A549 (cell line): ENCODE results near the gene TNS3.

Source experiments
- CHD2 ChIP-seq: fragments of 150-350 bp; IDR thresholded peaks from 2 replicates; pipeline ENCODE4 v1.6.1; 2014; ENCODE audit warnings: low read length; ENCODE audit not compliant: partially characterized antibody
- EP300 ChIP-seq, 2 experiments: fragments of >200 bp; sonication (Bioruptor Twin); formaldehyde crosslinking; IDR thresholded peaks; 2 replicates in 1 of 2; 3 replicates in 1 of 2; pipeline ENCODE4 v1.6.1; 2016 to 2017
- HOXA7 ChIP-seq: fragments of 250-450 bp; sonication (Bioruptor Pico); IDR thresholded peaks from 2 replicates; pipeline ENCODE4 v1.5.0; 2020; ENCODE audit warnings: mild to moderate bottlenecking, moderate library complexity
- MAFK ChIP-seq: fragments of 450-650 bp; IDR thresholded peaks from 2 replicates; pipeline ENCODE4 v1.6.1; 2014; ENCODE audit not compliant: partially characterized antibody
- POLR2A ChIP-seq: IDR thresholded peaks from 2 replicates; pipeline ENCODE4 v1.6.1; 2012; ENCODE audit warnings: mild to moderate bottlenecking, low read length
- RAD21 ChIP-seq, 2 experiments: fragments of >200 bp in 1 of 2; sonication (Bioruptor Twin) in 1 of 2; formaldehyde crosslinking in 1 of 2; IDR thresholded peaks in 1 of 2; conservative IDR thresholded peaks in 1 of 2; 2 replicates in 1 of 2; 3 replicates in 1 of 2; pipeline ENCODE4 v1.6.1; 2012 to 2018; ENCODE audit warnings: inconsistent platforms in 1 of 2
- SMC3 ChIP-seq: fragments of >200 bp; sonication (Bioruptor Twin); formaldehyde crosslinking; IDR thresholded peaks from 3 replicates; pipeline ENCODE4 v1.6.1; 2018; ENCODE audit warnings: inconsistent platforms
- TF ChIP-seq, protein P1 (sequence below): fragments of >200 bp; sonication (Bioruptor Twin); formaldehyde crosslinking; IDR thresholded peaks from 3 replicates; pipeline ENCODE4 v1.5.1; 2016
- TF ChIP-seq, protein P2 (sequence below): IDR thresholded peaks from 2 replicates; pipeline ENCODE4 v1.6.1; 2012
- TF ChIP-seq, protein P3 (sequence below): fragments of >200 bp; sonication (Bioruptor Twin); formaldehyde crosslinking; IDR thresholded peaks from 3 replicates; pipeline ENCODE4 v1.6.1; 2016

DNA sequence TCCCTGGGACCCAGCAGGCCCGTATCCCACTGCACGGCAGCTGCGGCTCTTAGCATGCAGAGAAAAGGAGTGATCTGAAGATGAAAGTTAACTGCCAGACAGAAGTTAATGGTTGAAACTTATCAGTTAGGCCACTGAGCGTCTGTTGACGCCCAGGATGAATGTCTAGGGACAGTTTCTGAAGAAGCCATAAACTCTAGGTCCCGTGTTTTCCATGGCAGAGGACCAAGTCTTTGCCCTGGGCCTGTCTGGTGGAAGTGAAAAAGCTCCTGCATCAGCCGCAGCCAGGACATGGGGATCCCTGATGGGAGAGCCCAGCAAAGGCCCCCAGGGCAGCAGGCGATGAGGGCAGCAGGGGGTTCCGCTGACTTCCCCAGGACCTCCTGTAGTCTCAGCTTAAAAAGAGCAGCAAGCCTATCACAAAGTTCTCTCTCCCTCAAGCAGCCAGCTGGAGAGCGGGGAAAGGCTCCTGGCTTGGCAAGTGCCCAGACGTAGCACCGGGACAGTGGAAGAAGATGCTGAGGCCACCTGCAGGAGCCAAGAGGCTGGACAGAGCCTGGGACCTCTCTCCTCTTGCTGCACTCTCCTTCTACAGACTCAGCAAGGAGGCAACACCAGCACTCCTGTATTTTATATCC, 79.6 kb downstream of the TNS3 start:
- TF ChIP-seq RAD21 (conservative IDR thresholded peaks at IDR 0.05 in 1 of 2, IDR thresholded peaks at IDR 0.05 in 1 of 2) (no peak), POLR2A (no peak), SMC3 (no peak), EP300 (IDR thresholded peaks at IDR 0.05) (no peak), CHD2 (no peak), HOXA7 (no peak), MAFK (no peak)
- TF ChIP-seq, protein P1, sequence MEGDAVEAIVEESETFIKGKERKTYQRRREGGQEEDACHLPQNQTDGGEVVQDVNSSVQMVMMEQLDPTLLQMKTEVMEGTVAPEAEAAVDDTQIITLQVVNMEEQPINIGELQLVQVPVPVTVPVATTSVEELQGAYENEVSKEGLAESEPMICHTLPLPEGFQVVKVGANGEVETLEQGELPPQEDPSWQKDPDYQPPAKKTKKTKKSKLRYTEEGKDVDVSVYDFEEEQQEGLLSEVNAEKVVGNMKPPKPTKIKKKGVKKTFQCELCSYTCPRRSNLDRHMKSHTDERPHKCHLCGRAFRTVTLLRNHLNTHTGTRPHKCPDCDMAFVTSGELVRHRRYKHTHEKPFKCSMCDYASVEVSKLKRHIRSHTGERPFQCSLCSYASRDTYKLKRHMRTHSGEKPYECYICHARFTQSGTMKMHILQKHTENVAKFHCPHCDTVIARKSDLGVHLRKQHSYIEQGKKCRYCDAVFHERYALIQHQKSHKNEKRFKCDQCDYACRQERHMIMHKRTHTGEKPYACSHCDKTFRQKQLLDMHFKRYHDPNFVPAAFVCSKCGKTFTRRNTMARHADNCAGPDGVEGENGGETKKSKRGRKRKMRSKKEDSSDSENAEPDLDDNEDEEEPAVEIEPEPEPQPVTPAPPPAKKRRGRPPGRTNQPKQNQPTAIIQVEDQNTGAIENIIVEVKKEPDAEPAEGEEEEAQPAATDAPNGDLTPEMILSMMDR = no peak
- TF ChIP-seq, protein P2, sequence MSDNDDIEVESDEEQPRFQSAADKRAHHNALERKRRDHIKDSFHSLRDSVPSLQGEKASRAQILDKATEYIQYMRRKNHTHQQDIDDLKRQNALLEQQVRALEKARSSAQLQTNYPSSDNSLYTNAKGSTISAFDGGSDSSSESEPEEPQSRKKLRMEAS = no peak
- TF ChIP-seq, protein P3, sequence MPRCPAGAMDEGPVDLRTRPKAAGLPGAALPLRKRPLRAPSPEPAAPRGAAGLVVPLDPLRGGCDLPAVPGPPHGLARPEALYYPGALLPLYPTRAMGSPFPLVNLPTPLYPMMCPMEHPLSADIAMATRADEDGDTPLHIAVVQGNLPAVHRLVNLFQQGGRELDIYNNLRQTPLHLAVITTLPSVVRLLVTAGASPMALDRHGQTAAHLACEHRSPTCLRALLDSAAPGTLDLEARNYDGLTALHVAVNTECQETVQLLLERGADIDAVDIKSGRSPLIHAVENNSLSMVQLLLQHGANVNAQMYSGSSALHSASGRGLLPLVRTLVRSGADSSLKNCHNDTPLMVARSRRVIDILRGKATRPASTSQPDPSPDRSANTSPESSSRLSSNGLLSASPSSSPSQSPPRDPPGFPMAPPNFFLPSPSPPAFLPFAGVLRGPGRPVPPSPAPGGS = no peak
